CD14-positive monocyte (primary cell): ENCODE measurements around the gene WNT7B. TPM values are rescaled to one million over a fixed set of nuclear protein-coding genes. Genes with fewer than 3 reads are reported as not detected.

ENCODE experiments used
- DNase-seq, 3 donors: peaks; one replicate each; pipeline ENCODE4 v3.0.0-alpha.2; 2011 to 2022
- H2AFZ ChIP-seq: 2 replicates; pipeline ENCODE4 v1.6.0; 2012; ENCODE audit warnings: mild to moderate bottlenecking, low read depth, low read length, inconsistent platforms; ENCODE audit not compliant: insufficient read depth, poor library complexity, severe bottlenecking
- H3K27ac ChIP-seq, 2 donors: 1 replicate in 1 of 2; 2 replicates in 1 of 2; pipeline ENCODE4 v1.5.1; 2012 to 2013; ENCODE audit warnings: low read length in 2 of 2, control low read depth in 1 of 2, inconsistent platforms in 1 of 2, low read depth in 1 of 2, mild to moderate bottlenecking in 1 of 2
- H3K27me3 ChIP-seq, 2 donors: one replicate each; pipeline versions ENCODE4 v1.6.0 to v1.6.1; 2011 to 2013; ENCODE audit warnings: low read length in 2 of 2; ENCODE audit not compliant: control insufficient read depth in 2 of 2, insufficient read depth in 2 of 2
- H3K36me3 ChIP-seq, 2 donors: replicated peaks in 1 of 2; 1 replicate in 1 of 2; 2 replicates in 1 of 2; pipeline versions ENCODE4 v1.5.1 to v1.6.1; 2012 to 2013; ENCODE audit warnings: low read length in 2 of 2, control low read depth in 1 of 2, inconsistent platforms in 1 of 2, mild to moderate bottlenecking in 1 of 2; ENCODE audit not compliant: insufficient read depth in 2 of 2, control insufficient read depth in 1 of 2
- H3K4me1 ChIP-seq, 2 donors: 1 replicate in 1 of 2; 2 replicates in 1 of 2; pipeline versions ENCODE4 v1.5.1 to v1.6.1; 2012 to 2013; ENCODE audit warnings: low read length in 2 of 2, control low read depth in 1 of 2, inconsistent platforms in 1 of 2, mild to moderate bottlenecking in 1 of 2, moderate library complexity in 1 of 2; ENCODE audit not compliant: insufficient read depth in 2 of 2, control insufficient read depth in 1 of 2
- H3K4me2 ChIP-seq: replicated peaks from 2 replicates; pipeline ENCODE3; 2012; ENCODE audit warnings: low read length, moderate library complexity, mild to moderate bottlenecking; ENCODE audit not compliant: poor library complexity, severe bottlenecking; ENCODE audit errors: extremely low read depth
- H3K4me3 ChIP-seq, 3 experiments: fragments of 200-600 bp in 1 of 3; sonication (generic) in 1 of 3; replicated peaks in 1 of 3; 1 replicate in 2 of 3; 2 replicates in 1 of 3; pipeline ENCODE4 v1.5.1; 2011 to 2013; ENCODE audit warnings: low read length in 3 of 3, mild to moderate bottlenecking in 3 of 3, control low read depth in 2 of 3, low read depth in 2 of 3, inconsistent platforms in 1 of 3, moderate library complexity in 1 of 3
- H3K79me2 ChIP-seq: 2 replicates; pipeline ENCODE4 v1.6.0; 2012; ENCODE audit warnings: mild to moderate bottlenecking, control low read depth, inconsistent platforms, low read length, moderate library complexity; ENCODE audit not compliant: insufficient read depth
- H3K9ac ChIP-seq: 2 replicates; pipeline ENCODE4 v1.6.0; 2017; ENCODE audit warnings: low read length, mild to moderate bottlenecking; ENCODE audit not compliant: insufficient read depth, poor library complexity, severe bottlenecking
- H3K9me3 ChIP-seq, 2 donors: replicated peaks in 1 of 2; 1 replicate in 1 of 2; 2 replicates in 1 of 2; pipeline versions ENCODE4 v1.5.1 to v1.6.1; 2012 to 2013; ENCODE audit warnings: low read length in 2 of 2, control low read depth in 1 of 2; ENCODE audit not compliant: control insufficient read depth in 1 of 2, insufficient read depth in 1 of 2
- H4K20me1 ChIP-seq: 2 replicates; pipeline ENCODE4 v1.6.0; 2012; ENCODE audit warnings: mild to moderate bottlenecking, low read length, control low read depth, moderate library complexity; ENCODE audit not compliant: insufficient read depth
- H3K27ac Mint-ChIP-seq, 7 donors: one replicate each; pipeline ENCODE4 v1.8.0; 2020; ENCODE audit warnings: mild to moderate bottlenecking in 7 of 7, mixed read lengths in 7 of 7, moderate library complexity in 6 of 7, inconsistent platforms in 2 of 7
- H3K27me3 Mint-ChIP-seq, 3 donors: one replicate each; pipeline ENCODE4 v1.8.0; 2021 to 2022; ENCODE audit warnings: low read depth in 3 of 3, mild to moderate bottlenecking in 3 of 3, mixed read lengths in 3 of 3, moderate library complexity in 3 of 3, inconsistent platforms in 1 of 3
- H3K36me3 Mint-ChIP-seq, 2 donors: one replicate each; pipeline ENCODE4 v1.8.0; 2020; ENCODE audit warnings: mixed read lengths in 2 of 2, inconsistent platforms in 1 of 2, mild to moderate bottlenecking in 1 of 2
- H3K4me1 Mint-ChIP-seq: one replicate; pipeline ENCODE4 v1.8.0; 2020; ENCODE audit warnings: mild to moderate bottlenecking, mixed read lengths
- H3K4me3 Mint-ChIP-seq, 2 donors: one replicate each; pipeline ENCODE4 v1.8.0; 2020; ENCODE audit warnings: mild to moderate bottlenecking in 2 of 2, mixed read lengths in 2 of 2, moderate library complexity in 1 of 2
- H3K9me3 Mint-ChIP-seq, 7 donors: one replicate each; pipeline ENCODE4 v1.8.0; 2020 to 2022; ENCODE audit warnings: mixed read lengths in 7 of 7, mild to moderate bottlenecking in 6 of 7, moderate library complexity in 6 of 7, inconsistent platforms in 2 of 7
- CTCF ChIP-seq: fragments of 200-600 bp; IDR thresholded peaks from one replicate; pipeline ENCODE4 v1.8.0; 2022; ENCODE audit warnings: antibody characterized with exemption, mild to moderate bottlenecking
- WGBS: methylation state at CpG from one replicate; pipeline ENCODE4 v1.1.5; 2013; ENCODE audit warnings: missing lambda C conversion rate; ENCODE audit not compliant: insufficient coverage; 5-methylcytosine and 5-hydroxymethylcytosine counted together
- intact Hi-C, 2 donors: fragments of 100-400 bp; cut with micrococcal nuclease; formaldehyde crosslinking; loops; one replicate each; pipeline versions ENCODE4 v1.15.0 to v1.15.1; 2023
- polyA plus RNA-seq, 3 donors: library from polyadenylated mRNA; depleted of rRNA in 1 of 3; unstranded in 2 of 3; stranded (reverse) in 1 of 3; fragments of 300-500 nt in 2 of 3; fragments of >200 nt in 1 of 3; fragmentation: Illumina TruSeq in 2 of 3; gene quantifications; 1 replicate in 2 of 3; 2 replicates in 1 of 3; pipeline ENCODE4 v1.2.3, GENCODE V29; 2012 to 2021

Gene WNT7B
- polyA plus RNA-seq, 3 donors = not detected

DNA sequence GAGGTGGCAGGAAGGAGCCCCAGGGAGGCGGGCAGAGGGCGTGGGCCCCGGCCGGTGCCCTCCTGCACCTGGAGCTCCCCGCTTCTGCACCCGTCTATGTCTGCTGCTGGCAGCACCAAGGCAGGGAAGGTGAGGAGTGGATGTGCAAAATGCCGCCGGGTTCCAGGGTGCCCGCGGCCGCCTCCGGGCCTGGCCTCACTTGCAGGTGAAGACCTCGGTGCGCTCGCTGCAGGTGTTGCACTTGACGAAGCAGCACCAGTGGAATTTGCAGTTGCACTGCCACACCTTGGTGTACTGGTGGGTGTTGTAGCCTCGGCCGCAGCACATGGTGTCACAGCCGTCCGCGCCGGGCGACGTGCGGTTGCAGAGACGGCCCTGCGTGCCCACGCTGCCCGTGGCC lies 54.3 kb downstream of the WNT7B start:
- Histone ChIP-seq H3K4me3 (no peak overlapping the region), H3K79me2 (no peaks in the 10 kb centered on the region), H3K4me2 (no peak overlapping the region), H3K27me3 (no peaks in the 10 kb centered on the region), H3K4me1 (peaks cover 5 to 6% of the 10 kb centered on the region in 2 donors), H3K36me3 (no peaks in the 10 kb centered on the region), H2AFZ (no peak overlapping the region), H3K27ac (no peak overlapping the region), H3K9me3 (no peaks in the 10 kb centered on the region), H3K9ac (no peak overlapping the region), H4K20me1 (no peaks in the 10 kb centered on the region)
- no peak overlapping the region for H3K27ac Mint-ChIP-seq
- 93% methylated on average over 22 of the region's 29 CpGs for whole genome bisulfite sequencing
- H3K27me3 Mint-ChIP-seq = peaks cover under 1 to 17% (median 7%) of the 10 kb centered on the region in 3 donors
- H3K9me3 Mint-ChIP-seq = no peaks in the 10 kb centered on the region
- no peak overlapping the region for H3K4me3 Mint-ChIP-seq
- no peaks in the 10 kb centered on the region for H3K36me3 Mint-ChIP-seq
- H3K4me1 Mint-ChIP-seq = peaks cover 4% of the 10 kb centered on the region
- no peak for TF ChIP-seq CTCF
- intact Hi-C loops = no loop called here
- no peak for DNase-seq

- H3K27ac ChIP-seq = no peak overlapping the region
- H3K36me3 ChIP-seq = no peaks in the 10 kb centered on the region
- no peak overlapping the region for H3K4me2 ChIP-seq
- no peak for DNase-seq
- no peaks in the 10 kb centered on the region for H3K79me2 ChIP-seq
- no peak overlapping the region for H3K4me3 ChIP-seq
- no peak overlapping the region for H3K9ac ChIP-seq
- no peaks in the 10 kb centered on the region for H3K9me3 ChIP-seq
- no peaks in the 10 kb centered on the region for H3K9me3 Mint-ChIP-seq
- 88% methylated on average over 12 of the region's 15 CpGs for WGBS
- peaks cover 5 to 6% of the 10 kb centered on the region in 2 donors for H3K4me1 ChIP-seq
- no peak for TF ChIP-seq CTCF
- no peak overlapping the region for H3K4me3 Mint-ChIP-seq
- intact Hi-C loops = no loop called here
- H3K36me3 Mint-ChIP-seq = no peaks in the 10 kb centered on the region
- no peaks in the 10 kb centered on the region for H3K27me3 ChIP-seq
- peaks cover 4 to 19% (median 7%) of the 10 kb centered on the region in 3 donors for H3K27me3 Mint-ChIP-seq
- H3K27ac Mint-ChIP-seq = no peak overlapping the region
- H4K20me1 ChIP-seq = no peaks in the 10 kb centered on the region
- H2AFZ ChIP-seq = no peak overlapping the region
- peaks cover 4% of the 10 kb centered on the region for H3K4me1 Mint-ChIP-seq
These were observed 54.7 kb downstream of the WNT7B start for GRCh38 chr22:45922256-45922655.
